H1 (cell line): ENCODE data around the gene PSIP1. TPM values are rescaled to one million over a fixed set of nuclear protein-coding genes. Genes with fewer than 3 reads are reported as not detected.
A peak's percentile ranks its signal among the peaks of the same experiment; 100 is the strongest.

Experiments
- KDM1A ChIP-seq: fragments of 200-600, 300-600 bp; sonication (generic); IDR thresholded peaks from 2 replicates; pipeline ENCODE4 v1.7.1; 2016; ENCODE audit warnings: mild to moderate bottlenecking, low read length, borderline replicate concordance
- PHF8 ChIP-seq: fragments of 200-600 bp; sonication (generic); conservative IDR thresholded peaks from 2 replicates; pipeline ENCODE4 v1.7.1; 2012; ENCODE audit warnings: low read depth, mild to moderate bottlenecking, inconsistent platforms, low read length, moderate library complexity
- POLR2A ChIP-seq, 2 experiments: IDR thresholded peaks; 1 replicate in 1 of 2; 2 replicates in 1 of 2; pipeline ENCODE4 v1.6.1; 2011; ENCODE audit warnings: low read depth in 2 of 2, low read length in 2 of 2, mild to moderate bottlenecking in 2 of 2; ENCODE audit errors: control extremely low read depth in 1 of 2
- polyA plus RNA-seq, 7 experiments: library from polyadenylated mRNA; depleted of rRNA in 3 of 7; stranded (reverse) in 5 of 7; unstranded in 2 of 7; fragments of >200 nt in 5 of 7; fragments of 200-250 nt in 2 of 7; gene quantifications; 1 replicate in 5 of 7; 2 replicates in 1 of 7; 4 replicates in 1 of 7; pipeline versions ENCODE4 v1.2.1 to v1.2.3, GENCODE V29; 2011 to 2013; ENCODE audit warnings: missing spikeins in 2 of 7, mixed read lengths in 2 of 7
- total RNA-seq: library from RNA; stranded (reverse); fragmentation: NEBNext Ultra II Directional; extraction: Animal tissue kit (Norgen Biotek cat#: 25700); gene quantifications from 2 replicates; pipeline ENCODE4 v1.2.1, GENCODE V29; 2021

PSIP1 gene
- total and polyA plus RNA-seq, 2 of the 8 experiments (the other 6 are each of a cell fraction or from before 2014, with no cell fraction given): 63.3 to 387 TPM

GRCh38 chr9:15513335-15513734 is 2.6 kb upstream of the PSIP1 start (continued):
- TF ChIP-seq KDM1A: peak; percentile 94; the same call in 1 of the 2 replicates
- no peak for TF ChIP-seq PHF8
- peak in 1 of 2 experiments; percentile 66; a peak in 2 of 3 replicates for TF ChIP-seq POLR2A (IDR thresholded peaks at IDR 0.05; ENCODE audit: control extremely low read depth in 1 of 2, low read depth in 2 of 2, low read length in 2 of 2)
- TF ChIP-seq, all 59 proteins: peak for 8
